Measurements from ENCODE around the gene ACBD3. TPM values are rescaled to one million over a fixed set of nuclear protein-coding genes. Genes with fewer than 3 reads are reported as not detected.
A peak's percentile ranks its signal among the peaks of the same experiment; 100 is the strongest.

ACBD3 gene
- total RNA-seq, 2 experiments from 2014 or later = 19.4 to 20.0 TPM

- DNase-seq = no peak
- Mint-ChIP-seq H3K36me3 (no peaks in the 10 kb centered on the region), H3K4me1 (peaks cover 13% of the 10 kb centered on the region), H3K9me3 (ENCODE audit: low read depth) (no peaks in the 10 kb centered on the region), H3K27ac (no peak overlapping the region), H3K27me3 (no peaks in the 10 kb centered on the region), H3K4me3 (no peak overlapping the region)
- ATAC-seq = no peak
- CTCF ChIA-PET = interaction anchor here (1.5 to 4.7 kb wide), 6 partner anchors 9 to 192 kb away, joined by 4 to 35 read pairs (median 18); no protein-coding TSS in a partner anchor
Observed at GRCh38 chr1:226111883-226112261, 74.7 kb downstream of the ACBD3 start.

GRCh38 chr1:226111098-226111882 lies 75.3 kb downstream of the ACBD3 start:
- Mint-ChIP-seq H3K4me3 (peak overlapping the region; percentile 78), H3K9me3 (ENCODE audit: low read depth) (no peaks in the 10 kb centered on the region), H3K27ac (peak overlapping the region; percentile 73), H3K27me3 (no peaks in the 10 kb centered on the region), H3K4me1 (peaks cover 13% of the 10 kb centered on the region), H3K36me3 (no peaks in the 10 kb centered on the region)
- no peak for ATAC-seq
- CTCF ChIA-PET = interaction anchor here (0.8 to 4.7 kb wide), 12 partner anchors 9 to 198 kb away, joined by 3 to 35 read pairs (median 4); partner anchors contain the start of gene LIN9
- DNase-seq = no peak

GRCh38 chr1:226110249-226111097 lies 76.1 kb downstream of the ACBD3 start:
- Mint-ChIP-seq H3K27ac (peak overlapping the region; percentile 73), H3K9me3 (ENCODE audit: low read depth) (no peaks in the 10 kb centered on the region), H3K4me3 (peak overlapping the region; percentile 78), H3K27me3 (no peaks in the 10 kb centered on the region), H3K4me1 (peaks cover 13% of the 10 kb centered on the region), H3K36me3 (no peaks in the 10 kb centered on the region)
- CTCF ChIA-PET = interaction anchor here (0.8 to 4.7 kb wide), 14 partner anchors 9 to 223 kb away, joined by 3 to 35 read pairs (median 4); partner anchors contain the start of gene LIN9
- peak; percentile 82 for DNase-seq
- peak; percentile 79 for ATAC-seq

- ATAC-seq (peak; percentile 87), DNase-seq (peak; percentile 88)
- no peaks in the 10 kb centered on the region for H3K9me3 Mint-ChIP-seq (ENCODE audit: low read depth)
- peak overlapping the region; percentile 73 for H3K27ac Mint-ChIP-seq
- H3K36me3 Mint-ChIP-seq = no peaks in the 10 kb centered on the region
- no peaks in the 10 kb centered on the region for H3K27me3 Mint-ChIP-seq
- peaks cover 13% of the 10 kb centered on the region for H3K4me1 Mint-ChIP-seq
- peak overlapping the region; percentile 78 for H3K4me3 Mint-ChIP-seq
- CTCF ChIA-PET = interaction anchor here (1.2 to 4.7 kb wide), 12 partner anchors 8 to 223 kb away, joined by 3 to 35 read pairs (median 7); no protein-coding TSS in a partner anchor
Observed at GRCh38 chr1:226109829-226110248, 76.7 kb downstream of the ACBD3 start.

- Mint-ChIP-seq H3K4me1 (peaks cover 13% of the 10 kb centered on the region), H3K27ac (peak overlapping the region; percentile 73), H3K27me3 (no peaks in the 10 kb centered on the region), H3K9me3 (ENCODE audit: low read depth) (no peaks in the 10 kb centered on the region), H3K4me3 (peak overlapping the region; percentile 78), H3K36me3 (no peaks in the 10 kb centered on the region)
- DNase-seq (no peak), ATAC-seq (no peak)
- CTCF ChIA-PET = interaction anchor here (0.6 to 4.7 kb wide), 12 partner anchors 11 to 224 kb away, joined by 3 to 35 read pairs (median 6); no protein-coding TSS in a partner anchor
Observed at GRCh38 chr1:226108935-226109828, 77.4 kb downstream of the ACBD3 start.

- DNase-seq = no peak
- no peak for ATAC-seq
- Mint-ChIP-seq H3K36me3 (no peaks in the 10 kb centered on the region), H3K4me3 (no peak overlapping the region), H3K27me3 (no peaks in the 10 kb centered on the region), H3K27ac (peak overlapping the region; percentile 2), H3K4me1 (peaks cover 13% of the 10 kb centered on the region), H3K9me3 (ENCODE audit: low read depth) (no peaks in the 10 kb centered on the region)
- CTCF ChIA-PET = interaction anchor here (0.5 to 2.1 kb wide), 8 partner anchors 12 to 345 kb away, joined by 3 to 13 read pairs (median 5); no protein-coding TSS in a partner anchor
Observed at GRCh38 chr1:226107471-226108460, 78.8 kb downstream of the ACBD3 start.

GRCh38 chr1:226104671-226105121 lies 81.8 kb downstream of the ACBD3 start:
- Mint-ChIP-seq H3K27ac (no peak overlapping the region), H3K27me3 (peaks cover 4% of the 10 kb centered on the region), H3K4me1 (peaks cover 13% of the 10 kb centered on the region), H3K36me3 (no peaks in the 10 kb centered on the region), H3K9me3 (ENCODE audit: low read depth) (no peaks in the 10 kb centered on the region), H3K4me3 (no peak overlapping the region)
- CTCF ChIA-PET = interaction anchor here (1.1 kb wide), 1 partner anchor 21 kb away, joined by 3 read pairs; no protein-coding TSS in a partner anchor
- ATAC-seq (no peak), DNase-seq (no peak)

- H3K9me3 Mint-ChIP-seq (ENCODE audit: low read depth) = no peaks in the 10 kb centered on the region
- CTCF ChIA-PET = interaction anchor here (0.8 to 2.4 kb wide), 4 partner anchors 8 to 36 kb away, joined by 3 to 12 read pairs (median 6); no protein-coding TSS in a partner anchor
- H3K27ac Mint-ChIP-seq = no peak overlapping the region
- ATAC-seq (peak; percentile 65), DNase-seq (no peak)
- no peaks in the 10 kb centered on the region for H3K36me3 Mint-ChIP-seq
- peaks cover 11% of the 10 kb centered on the region for H3K4me1 Mint-ChIP-seq
- peaks cover 8% of the 10 kb centered on the region for H3K27me3 Mint-ChIP-seq
- H3K4me3 Mint-ChIP-seq = peak overlapping the region; percentile 78
Observed at GRCh38 chr1:226100436-226101391, 85.8 kb downstream of the ACBD3 start.

GRCh38 chr1:226098870-226099835 lies 87.4 kb downstream of the ACBD3 start:
- H3K4me3 Mint-ChIP-seq = no peak overlapping the region
- DNase-seq (no peak), ATAC-seq (no peak)
- no peaks in the 10 kb centered on the region for H3K9me3 Mint-ChIP-seq (ENCODE audit: low read depth)
- peaks cover 11% of the 10 kb centered on the region for H3K4me1 Mint-ChIP-seq
- CTCF ChIA-PET = interaction anchor here (1.1 to 2.4 kb wide), 4 partner anchors 10 to 34 kb away, joined by 3 to 12 read pairs (median 4); no protein-coding TSS in a partner anchor
- no peaks in the 10 kb centered on the region for H3K36me3 Mint-ChIP-seq
- no peak overlapping the region for H3K27ac Mint-ChIP-seq
- H3K27me3 Mint-ChIP-seq = peaks cover 14% of the 10 kb centered on the region

Data from activated CD8-positive, alpha-beta memory T cell treated with anti-CD3 and anti-CD28 coated beads, Interleukin-2, amount 10 ng/mL, durations not matched to agents 7 days and 5 days (primary cell).